ENCODE measurements around the gene CREBRF. TPM values are rescaled to one million over a fixed set of nuclear protein-coding genes. Genes with fewer than 3 reads are reported as not detected.

CREBRF gene
- total and polyA plus RNA-seq, 4 donors, result 8.7 to 36.6 (median 21.8) TPM

DNA sequence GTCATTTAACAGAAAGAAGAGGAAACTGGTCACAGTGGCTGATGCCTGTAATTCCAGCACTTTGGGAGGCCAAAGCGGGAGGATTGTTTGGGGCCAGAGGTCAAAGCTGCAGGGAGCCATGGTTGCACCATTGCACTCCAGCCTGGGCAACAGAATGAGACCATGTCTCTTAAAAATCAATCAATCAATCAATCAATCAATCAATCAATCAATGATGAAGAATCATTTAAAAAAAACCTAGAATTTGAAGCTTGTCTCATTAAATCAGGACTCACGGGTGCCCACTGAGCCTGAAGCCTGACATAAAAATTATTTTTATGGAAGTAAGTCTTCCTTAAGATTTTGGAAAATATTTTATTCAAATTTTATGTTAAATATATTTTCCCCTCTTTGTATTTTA lies 132.1 kb downstream of the CREBRF start:
- WGBS (ENCODE audit: insufficient coverage), result 78% methylated on average over 1 of the region's 2 CpGs
- H3K36me3 ChIP-seq (ENCODE audit: control insufficient read depth, insufficient read depth, low read length), result no peaks in the 10 kb centered on the region
- no peak overlapping the region for H3K4me3 ChIP-seq (ENCODE audit: low read depth, low read length)
- H3K27ac ChIP-seq (ENCODE audit: low read depth, low read length), result no peak overlapping the region
- DNase-seq (ENCODE audit: low read depth in 4 of 6, low spot score in 6 of 6), result no peak
- H3K9me3 ChIP-seq (ENCODE audit: control insufficient read depth, insufficient read depth, low read length), result no peaks in the 10 kb centered on the region
- H3K4me1 ChIP-seq (ENCODE audit: control insufficient read depth, insufficient read depth, low read length), result no peaks in the 10 kb centered on the region
- H3K27me3 ChIP-seq (ENCODE audit: control insufficient read depth, insufficient read depth, low read length), result no peaks in the 10 kb centered on the region

Small RNA genes within 50 kb of the gene (small RNA-seq; reads per million reads assigned to genes)
- gene RF00019 (ENCODE audit: low replicate concordance), result not detected
- 29.5 reads per million, percentile 97 among the genes with 10 or more reads in this experiment for gene SNORA74B (ENCODE audit: low replicate concordance)

Other genes starting within 250 kb of the CREBRF start
- gene ERGIC1, start 222.1 kb upstream of the CREBRF start, total RNA-seq, result 10 to 100 TPM; 46.2 to 86.9 TPM
- gene ERGIC1, start 222.1 kb upstream of the CREBRF start, polyA plus RNA-seq (ENCODE audit: insufficient read length in 2 of 2), result 100 to 1,000 TPM in 1 of 2 donors, 10 to 100 TPM in 1; 90.3 to 110 TPM
- 10 to 100 TPM; 25.6 to 52.6 TPM for gene RPL26L1, start 96.9 kb upstream of the CREBRF start, total RNA-seq
- 10 to 100 TPM; 66.0 to 67.9 TPM for gene RPL26L1, start 96.9 kb upstream of the CREBRF start, polyA plus RNA-seq (ENCODE audit: insufficient read length in 2 of 2)
- 100 to 1,000 TPM; 140 to 198 TPM for gene ATP6V0E1, start 72.6 kb upstream of the CREBRF start, total RNA-seq
- 100 to 1,000 TPM; 127 TPM for gene ATP6V0E1, start 72.6 kb upstream of the CREBRF start, polyA plus RNA-seq (ENCODE audit: insufficient read length in 2 of 2)
- gene BNIP1, start 88.2 kb downstream of the CREBRF start, total RNA-seq, result 10 to 100 TPM; 17.5 to 19.2 TPM
- gene BNIP1, start 88.2 kb downstream of the CREBRF start, polyA plus RNA-seq (ENCODE audit: insufficient read length in 2 of 2), result 10 to 100 TPM; 20.1 to 20.5 TPM
- not detected for gene NKX2-5, start 178.9 kb downstream of the CREBRF start, total RNA-seq
- not detected for gene NKX2-5, start 178.9 kb downstream of the CREBRF start, polyA plus RNA-seq (ENCODE audit: insufficient read length in 2 of 2)